Measurements from ENCODE around the gene PAFAH1B1. TPM values are rescaled to one million over a fixed set of nuclear protein-coding genes. Genes with fewer than 3 reads are reported as not detected.

The PAFAH1B1 gene
- total RNA-seq, 3 donors from 2014 or later: 122 to 133 (median 130) TPM

- no peak for DNase-seq
- H3K9me3 Mint-ChIP-seq: no peaks in the 10 kb centered on the region
- no peaks in the 10 kb centered on the region for H3K27me3 Mint-ChIP-seq (ENCODE audit: low read depth)
- peak overlapping the region; percentile 83 for H3K4me3 Mint-ChIP-seq
- H3K4me1 Mint-ChIP-seq (ENCODE audit: low read depth): peaks cover 33% of the 10 kb centered on the region
- no peak for ATAC-seq
- H3K36me3 Mint-ChIP-seq (ENCODE audit: insufficient read depth): no peaks in the 10 kb centered on the region
Observed at GRCh38 chr17:2712300-2713043, 119.0 kb downstream of the PAFAH1B1 start.

DNA sequence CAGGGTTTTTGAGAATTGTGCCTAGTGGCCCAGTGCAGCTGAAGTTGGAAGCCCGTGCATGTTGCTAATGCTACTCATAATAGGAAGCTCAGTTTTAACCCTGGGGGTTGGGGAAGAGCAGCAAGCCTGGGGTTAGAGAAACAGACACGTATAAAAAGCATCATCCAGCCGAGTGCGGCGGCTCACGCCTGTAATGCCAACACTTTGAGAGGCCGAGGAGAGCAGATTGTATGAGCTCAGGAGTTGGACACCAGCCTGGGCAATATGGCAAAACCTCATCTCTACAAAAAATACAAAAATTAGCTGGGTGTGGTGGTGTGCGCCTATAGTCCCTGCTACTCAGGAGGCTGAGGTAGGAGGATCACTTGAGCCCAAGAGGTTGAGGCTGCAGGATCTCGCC lies 120.4 kb downstream of the PAFAH1B1 start:
- Mint-ChIP-seq H3K36me3 (ENCODE audit: insufficient read depth) (no peaks in the 10 kb centered on the region), H3K27me3 (ENCODE audit: low read depth) (no peaks in the 10 kb centered on the region), H3K9me3 (no peaks in the 10 kb centered on the region), H3K4me1 (ENCODE audit: low read depth) (peaks cover 26% of the 10 kb centered on the region), H3K4me3 (no peak overlapping the region)
- no peak for ATAC-seq
- DNase-seq: no peak

- ATAC-seq (no peak), DNase-seq (no peak)
- no peaks in the 10 kb centered on the region for H3K9me3 Mint-ChIP-seq
- H3K27me3 Mint-ChIP-seq (ENCODE audit: low read depth): peaks cover under 1% of the 10 kb centered on the region
- peaks cover 10% of the 10 kb centered on the region for H3K4me1 Mint-ChIP-seq (ENCODE audit: low read depth)
- no peaks in the 10 kb centered on the region for H3K36me3 Mint-ChIP-seq (ENCODE audit: insufficient read depth)
- H3K4me3 Mint-ChIP-seq: no peak overlapping the region
Observed at GRCh38 chr17:2716649-2717048, 123.2 kb downstream of the PAFAH1B1 start.

GRCh38 chr17:2718150-2718938 lies 124.9 kb downstream of the PAFAH1B1 start:
- Mint-ChIP-seq H3K4me3 (no peak overlapping the region), H3K36me3 (ENCODE audit: insufficient read depth) (no peaks in the 10 kb centered on the region), H3K27me3 (ENCODE audit: low read depth) (peaks cover 8% of the 10 kb centered on the region), H3K4me1 (ENCODE audit: low read depth) (peaks cover 3% of the 10 kb centered on the region), H3K9me3 (no peaks in the 10 kb centered on the region)
- no peak for DNase-seq
- ATAC-seq: no peak

DNA sequence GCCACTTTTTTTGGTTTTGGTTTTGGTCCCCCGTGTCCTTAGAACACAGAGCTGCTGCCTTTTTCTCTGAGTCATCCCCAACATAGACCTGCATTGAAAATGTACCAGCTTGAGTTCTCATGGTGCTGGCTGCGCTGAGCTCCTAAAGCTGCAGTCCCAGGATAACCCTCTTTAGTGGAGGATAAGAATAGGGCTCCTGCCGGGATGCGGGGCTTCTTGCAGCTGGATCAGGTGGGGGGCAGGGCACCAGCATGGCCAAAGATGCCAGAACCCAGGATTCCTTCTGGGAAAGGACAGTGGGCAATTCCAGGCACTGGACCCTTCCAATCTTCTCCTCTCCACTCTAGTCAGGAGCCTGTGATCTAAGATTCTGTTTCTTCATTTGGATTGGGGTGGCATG lies 126.4 kb downstream of the PAFAH1B1 start:
- Mint-ChIP-seq H3K9me3 (no peaks in the 10 kb centered on the region), H3K4me1 (ENCODE audit: low read depth) (peaks cover 1% of the 10 kb centered on the region), H3K27me3 (ENCODE audit: low read depth) (peaks cover 9% of the 10 kb centered on the region), H3K36me3 (ENCODE audit: insufficient read depth) (no peaks in the 10 kb centered on the region), H3K4me3 (no peak overlapping the region)
- ATAC-seq: no peak
- no peak for DNase-seq

DNA sequence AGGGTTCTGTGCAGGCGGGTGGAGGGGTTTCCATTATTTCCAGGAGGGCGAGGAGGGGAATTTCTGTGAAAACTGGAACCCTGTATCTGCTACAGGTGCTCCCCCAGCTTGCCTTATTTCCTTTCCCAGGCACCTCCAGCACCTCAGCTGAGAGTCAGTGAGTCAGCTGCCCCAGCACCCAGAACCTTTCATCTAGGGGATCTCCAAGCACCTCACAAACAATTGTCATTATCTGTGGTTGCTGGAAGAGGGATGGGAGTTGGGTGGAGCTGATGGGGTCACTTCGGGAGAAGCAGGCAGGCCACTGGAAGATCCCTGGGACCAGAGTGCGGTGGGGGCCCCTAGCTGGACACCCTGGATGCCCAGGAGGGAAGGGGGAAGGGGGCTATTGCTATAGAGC lies 128.1 kb downstream of the PAFAH1B1 start:
- Mint-ChIP-seq H3K4me1 (ENCODE audit: low read depth) (peaks cover 6% of the 10 kb centered on the region), H3K36me3 (ENCODE audit: insufficient read depth) (no peaks in the 10 kb centered on the region), H3K9me3 (no peaks in the 10 kb centered on the region), H3K4me3 (no peak overlapping the region), H3K27me3 (ENCODE audit: low read depth) (peaks cover 19% of the 10 kb centered on the region)
- ATAC-seq (peak; percentile 39 to 63), DNase-seq (no peak)

DNA sequence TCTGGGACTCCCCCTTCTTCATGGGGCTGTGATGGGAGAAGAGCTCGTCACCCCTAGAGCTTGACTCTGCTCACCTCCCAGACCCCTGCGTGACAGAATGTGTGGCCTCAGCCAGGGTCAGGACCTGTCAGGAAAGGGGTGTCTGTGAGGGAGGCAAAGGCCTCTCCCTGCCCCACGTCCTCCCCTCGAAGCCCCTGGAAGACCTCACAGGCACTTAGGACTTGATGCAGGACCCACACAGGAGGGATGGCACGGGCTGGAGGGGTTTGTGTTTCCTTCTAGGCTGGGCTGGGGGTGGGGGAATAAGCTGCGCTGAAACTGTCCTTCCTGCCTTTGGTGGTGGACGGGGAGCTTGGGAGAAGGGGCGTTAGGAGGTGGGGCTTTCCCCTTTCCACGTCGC lies 129.2 kb downstream of the PAFAH1B1 start:
- peaks cover 6% of the 10 kb centered on the region for H3K4me1 Mint-ChIP-seq (ENCODE audit: low read depth)
- no peaks in the 10 kb centered on the region for H3K36me3 Mint-ChIP-seq (ENCODE audit: insufficient read depth)
- ATAC-seq: no peak
- no peak overlapping the region for H3K4me3 Mint-ChIP-seq
- peaks cover 28% of the 10 kb centered on the region for H3K27me3 Mint-ChIP-seq (ENCODE audit: low read depth)
- DNase-seq: no peak
- H3K9me3 Mint-ChIP-seq: no peaks in the 10 kb centered on the region

- DNase-seq (no peak), ATAC-seq (no peak)
- Mint-ChIP-seq H3K36me3 (ENCODE audit: insufficient read depth) (no peaks in the 10 kb centered on the region), H3K4me1 (ENCODE audit: low read depth) (peaks cover 6% of the 10 kb centered on the region), H3K27me3 (ENCODE audit: low read depth) (peaks cover 28% of the 10 kb centered on the region), H3K4me3 (no peak overlapping the region), H3K9me3 (no peaks in the 10 kb centered on the region)
Observed at GRCh38 chr17:2723505-2723996, 130.1 kb downstream of the PAFAH1B1 start.

DNA sequence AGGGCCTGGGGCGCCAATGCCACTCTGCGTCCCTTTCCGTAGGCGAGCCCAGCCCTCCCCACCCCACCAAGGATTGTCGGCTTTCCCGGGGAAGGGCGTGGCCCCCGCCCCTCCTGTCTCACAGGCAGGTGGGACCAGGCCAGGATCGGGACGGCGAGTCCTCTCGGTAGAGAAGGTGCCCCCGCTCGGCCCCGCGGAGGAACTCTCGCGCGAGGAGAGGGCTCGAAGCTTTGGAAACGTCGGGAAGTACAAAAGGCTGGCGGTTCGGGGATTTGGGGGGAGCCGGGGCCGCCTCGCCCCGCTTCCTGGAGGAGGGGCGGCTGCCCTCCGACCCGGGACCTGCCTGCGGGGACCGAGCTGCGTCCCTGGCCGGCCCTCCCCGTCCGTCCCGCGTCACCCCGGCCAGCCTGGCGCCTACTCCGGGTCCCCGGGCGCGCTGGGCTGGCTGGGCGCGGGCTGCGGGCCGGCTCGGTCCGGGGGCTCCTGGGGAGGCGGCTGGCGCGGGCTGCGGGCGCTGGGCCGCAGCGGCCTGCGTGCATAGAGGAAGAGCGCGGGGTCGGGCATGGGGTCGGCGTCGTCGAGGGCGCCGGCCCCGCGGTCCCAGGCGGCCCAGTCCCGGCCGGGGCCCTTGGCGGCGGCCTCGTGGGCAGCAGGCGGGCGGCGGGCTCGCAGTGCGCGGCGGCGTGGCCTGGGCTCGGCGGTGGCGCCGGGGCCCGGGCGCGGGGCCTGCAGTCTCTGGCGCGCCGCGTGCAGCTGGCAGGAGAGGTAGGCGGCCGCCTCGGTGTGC lies 130.7 kb downstream of the PAFAH1B1 start:
- no peaks in the 10 kb centered on the region for H3K9me3 Mint-ChIP-seq
- ATAC-seq (peak; percentile 39 to 45), DNase-seq (no peak)
- no peaks in the 10 kb centered on the region for H3K36me3 Mint-ChIP-seq (ENCODE audit: insufficient read depth)
- H3K27me3 Mint-ChIP-seq (ENCODE audit: low read depth): peaks cover 30% of the 10 kb centered on the region
- H3K4me3 Mint-ChIP-seq: peak overlapping the region; percentile 38
- H3K4me1 Mint-ChIP-seq (ENCODE audit: low read depth): peaks cover 6% of the 10 kb centered on the region

DNA sequence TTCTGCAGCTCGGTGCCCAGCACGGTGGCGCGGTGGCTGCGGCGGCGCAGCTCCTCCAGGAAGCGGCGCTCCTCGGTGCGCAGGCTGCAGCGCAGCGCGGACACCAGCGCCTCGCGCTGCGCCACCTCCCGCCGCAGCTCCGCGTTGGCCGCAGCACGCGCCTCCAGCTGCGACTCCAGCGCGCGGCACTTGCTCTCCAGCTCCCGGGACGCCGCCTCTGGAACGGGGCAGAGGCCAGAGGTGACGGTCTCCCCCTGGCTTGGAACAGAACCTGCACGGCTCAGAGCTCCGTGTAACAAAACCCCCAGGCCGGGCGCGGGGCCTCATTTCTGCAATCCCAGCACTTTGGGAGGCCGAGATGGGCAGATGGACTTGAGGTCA lies 131.3 kb downstream of the PAFAH1B1 start:
- no peaks in the 10 kb centered on the region for H3K9me3 Mint-ChIP-seq
- H3K36me3 Mint-ChIP-seq (ENCODE audit: insufficient read depth): no peaks in the 10 kb centered on the region
- ATAC-seq: peak; percentile 81 to 83

DNA sequence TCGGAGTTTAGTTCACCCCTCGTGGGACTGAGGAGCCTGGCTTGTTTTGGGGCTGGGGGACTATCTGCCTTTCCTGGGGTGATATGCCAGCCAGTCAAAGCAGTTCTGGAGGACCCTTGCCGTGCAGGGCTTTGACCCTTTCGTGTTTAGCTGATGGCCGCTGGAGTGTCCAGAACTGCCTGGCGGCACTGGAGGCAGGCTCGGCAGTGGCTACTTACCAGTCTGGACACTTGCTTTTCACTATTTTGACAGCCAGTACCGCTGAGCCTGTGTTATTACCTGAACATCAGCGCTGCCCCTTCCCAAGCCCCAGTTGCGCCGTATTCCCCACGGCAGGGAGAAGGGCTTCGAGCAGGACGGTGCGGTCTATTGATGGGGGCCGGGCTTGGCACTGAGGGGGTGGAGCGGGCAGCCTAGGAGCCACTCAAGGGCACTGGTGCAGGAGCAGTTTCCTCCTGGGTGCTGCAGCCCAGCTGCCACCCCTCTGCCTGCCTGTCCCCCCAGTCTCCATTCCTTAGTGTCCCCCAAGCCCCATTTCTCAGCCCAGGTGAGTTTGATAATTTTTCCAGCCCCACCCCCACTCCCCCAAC lies 137.4 kb downstream of the PAFAH1B1 start:
- Mint-ChIP-seq H3K36me3 (ENCODE audit: insufficient read depth) (no peaks in the 10 kb centered on the region), H3K4me3 (no peak overlapping the region), H3K27me3 (ENCODE audit: low read depth) (peaks cover 22% of the 10 kb centered on the region), H3K4me1 (ENCODE audit: low read depth) (no peaks in the 10 kb centered on the region), H3K9me3 (no peaks in the 10 kb centered on the region)
- ATAC-seq: no peak
- no peak for DNase-seq

More for the DNA sequence above, 131.3 kb downstream of the PAFAH1B1 start:
- Mint-ChIP-seq H3K27me3 (ENCODE audit: low read depth) (peaks cover 30% of the 10 kb centered on the region), H3K4me3 (peak overlapping the region; percentile 31), H3K4me1 (ENCODE audit: low read depth) (peaks cover 6% of the 10 kb centered on the region)
- DNase-seq: no peak

GRCh38 chr17:2731807-2732206 lies 138.4 kb downstream of the PAFAH1B1 start:
- H3K4me1 Mint-ChIP-seq (ENCODE audit: low read depth): no peaks in the 10 kb centered on the region
- no peak overlapping the region for H3K4me3 Mint-ChIP-seq
- no peaks in the 10 kb centered on the region for H3K36me3 Mint-ChIP-seq (ENCODE audit: insufficient read depth)
- no peaks in the 10 kb centered on the region for H3K9me3 Mint-ChIP-seq
- peaks cover 14% of the 10 kb centered on the region for H3K27me3 Mint-ChIP-seq (ENCODE audit: low read depth)
- DNase-seq (no peak), ATAC-seq (no peak)

- no peaks in the 10 kb centered on the region for H3K36me3 Mint-ChIP-seq (ENCODE audit: insufficient read depth)
- H3K27me3 Mint-ChIP-seq (ENCODE audit: low read depth): peaks cover 5% of the 10 kb centered on the region
- DNase-seq (no peak), ATAC-seq (no peak)
- no peak overlapping the region for H3K4me3 Mint-ChIP-seq
- H3K4me1 Mint-ChIP-seq (ENCODE audit: low read depth): no peaks in the 10 kb centered on the region
- no peaks in the 10 kb centered on the region for H3K9me3 Mint-ChIP-seq
Observed at GRCh38 chr17:2734939-2735338, 141.5 kb downstream of the PAFAH1B1 start.

All from activated T-cell treated with anti-CD3 and anti-CD28 coated beads, Interleukin-2, amount 50 U/mL, for 4 hours (primary cell).